ENCODE results near the gene FBXO42. TPM values are rescaled to one million over a fixed set of nuclear protein-coding genes. Genes with fewer than 3 reads are reported as not detected.

FBXO42 gene
- total RNA-seq, result 15.0 and 16.3 TPM in 2 replicates

GRCh38 chr1:16351994-16352841, at the start of gene FBXO42:
Gene FBXO42 (minus strand): TSS chr1:16352480. CDS start chr1:16315418, 37,062 bp downstream.
- peaks cover 49% of the 10 kb centered on the region for H3K79me2 ChIP-seq (ENCODE audit: insufficient read depth, low read length)
- H3K9me3 ChIP-seq (ENCODE audit: low read depth, low read length), result no peaks in the 10 kb centered on the region
- peaks cover 39% of the 10 kb centered on the region for H4K20me1 ChIP-seq (ENCODE audit: insufficient read depth, low read length)

GRCh38 chr1:16398371-16398953, 46.2 kb upstream of the FBXO42 start:
- H3K79me2 ChIP-seq (ENCODE audit: insufficient read depth, low read length), result peaks cover 34% of the 10 kb centered on the region
- H3K4me2 ChIP-seq (ENCODE audit: insufficient read depth, low read length), result no peak overlapping the region
- H3K4me1 ChIP-seq (ENCODE audit: insufficient read depth, low read length), result peaks cover 16% of the 10 kb centered on the region
- H3K36me3 ChIP-seq (ENCODE audit: insufficient read depth, low read length), result peaks cover 41% of the 10 kb centered on the region
- no peak overlapping the region for H2AFZ ChIP-seq (ENCODE audit: low read length)
- no peak for DNase-seq (ENCODE audit: insufficient read length, low spot score, missing footprints)
- no peak overlapping the region for H3K27ac ChIP-seq (ENCODE audit: low read depth, low read length)
- peaks cover 19% of the 10 kb centered on the region for H4K20me1 ChIP-seq (ENCODE audit: insufficient read depth, low read length)
- no peaks in the 10 kb centered on the region for H3K27me3 ChIP-seq (ENCODE audit: insufficient read depth, low read length)
- no peak overlapping the region for H3K4me3 ChIP-seq (ENCODE audit: insufficient read depth, low read length)
- H3K9me3 ChIP-seq (ENCODE audit: low read depth, low read length), result no peaks in the 10 kb centered on the region
- TF ChIP-seq CTCF (IDR thresholded peaks at IDR 0.05; ENCODE audit: extremely low read depth, low read depth, low read length), result no peak

More at GRCh38 chr1:16351994-16352841, at the start of gene FBXO42:
- H3K4me2 ChIP-seq (ENCODE audit: insufficient read depth, low read length), result peak within 1 kb of the TSS; percentile 95
- no peaks in the 10 kb centered on the region for H3K27me3 ChIP-seq (ENCODE audit: insufficient read depth, low read length)
- peak within 1 kb of the TSS; percentile 97 for H2AFZ ChIP-seq (ENCODE audit: low read length)
- TF ChIP-seq CTCF (IDR thresholded peaks at IDR 0.05; ENCODE audit: extremely low read depth, low read depth, low read length), result peak; percentile 32
- H3K4me3 ChIP-seq (ENCODE audit: insufficient read depth, low read length), result peak within 1 kb of the TSS; percentile 97
- DNase-seq (ENCODE audit: insufficient read length, low spot score, missing footprints), result peak; percentile 98
- peak within 1 kb of the TSS; percentile 93 for H3K27ac ChIP-seq (ENCODE audit: low read depth, low read length)
- peaks cover 25% of the 10 kb centered on the region for H3K4me1 ChIP-seq (ENCODE audit: insufficient read depth, low read length)
- no peaks in the 10 kb centered on the region for H3K36me3 ChIP-seq (ENCODE audit: insufficient read depth, low read length)

- H3K79me2 ChIP-seq (ENCODE audit: insufficient read depth, low read length), result peaks cover 47% of the 10 kb centered on the region
- H3K27ac ChIP-seq (ENCODE audit: low read depth, low read length), result peak overlapping the region; percentile 68
- H3K36me3 ChIP-seq (ENCODE audit: insufficient read depth, low read length), result peaks cover 43% of the 10 kb centered on the region
- peaks cover 32% of the 10 kb centered on the region for H4K20me1 ChIP-seq (ENCODE audit: insufficient read depth, low read length)
- no peak overlapping the region for H2AFZ ChIP-seq (ENCODE audit: low read length)
- peak; percentile 14 for DNase-seq (ENCODE audit: insufficient read length, low spot score, missing footprints)
- H3K4me1 ChIP-seq (ENCODE audit: insufficient read depth, low read length), result peaks cover 25% of the 10 kb centered on the region
- peak overlapping the region; percentile 18 for H3K4me2 ChIP-seq (ENCODE audit: insufficient read depth, low read length)
- H3K4me3 ChIP-seq (ENCODE audit: insufficient read depth, low read length), result peak overlapping the region; percentile 5
- no peaks in the 10 kb centered on the region for H3K9me3 ChIP-seq (ENCODE audit: low read depth, low read length)
- no peak for TF ChIP-seq CTCF (IDR thresholded peaks at IDR 0.05; ENCODE audit: extremely low read depth, low read depth, low read length)
- H3K27me3 ChIP-seq (ENCODE audit: insufficient read depth, low read length), result no peaks in the 10 kb centered on the region
Measured at GRCh38 chr1:16397120-16397519, 44.8 kb upstream of the FBXO42 start.

- Histone ChIP-seq H3K9me3 (ENCODE audit: low read depth, low read length) (no peaks in the 10 kb centered on the region), H3K36me3 (ENCODE audit: insufficient read depth, low read length) (peaks cover 43% of the 10 kb centered on the region), H3K79me2 (ENCODE audit: insufficient read depth, low read length) (peaks cover 53% of the 10 kb centered on the region), H3K27ac (ENCODE audit: low read depth, low read length) (peak overlapping the region; percentile 68), H3K4me1 (ENCODE audit: insufficient read depth, low read length) (peaks cover 30% of the 10 kb centered on the region), H4K20me1 (ENCODE audit: insufficient read depth, low read length) (peaks cover 38% of the 10 kb centered on the region), H3K4me2 (ENCODE audit: insufficient read depth, low read length) (peak overlapping the region; percentile 18), H2AFZ (ENCODE audit: low read length) (no peak overlapping the region), H3K27me3 (ENCODE audit: insufficient read depth, low read length) (no peaks in the 10 kb centered on the region), H3K4me3 (ENCODE audit: insufficient read depth, low read length) (peak overlapping the region; percentile 5)
- peak; percentile 98 for DNase-seq (ENCODE audit: insufficient read length, low spot score, missing footprints)
- no peak for TF ChIP-seq CTCF (IDR thresholded peaks at IDR 0.05; ENCODE audit: extremely low read depth, low read depth, low read length)
Measured at GRCh38 chr1:16396591-16396990, 44.3 kb upstream of the FBXO42 start.
